Erythroblast (primary cell): ENCODE measurements around the gene IDE.

ENCODE experiments used
- GATA1 ChIP-seq: IDR thresholded peaks from 2 replicates; pipeline ENCODE4 v1.6.1; 2011; ENCODE audit warnings: low read depth, mild to moderate bottlenecking, control low read depth, low read length, moderate library complexity
- POLR2A ChIP-seq: IDR thresholded peaks from 2 replicates; pipeline ENCODE4 v1.6.1; 2011; ENCODE audit warnings: mild to moderate bottlenecking, low read length

GRCh38 chr10:92408017-92408361 lies 165.9 kb downstream of the IDE start:
- no peak for TF ChIP-seq POLR2A
- TF ChIP-seq GATA1 = no peak
